Fibroblast of skin of left quadriceps (primary cell): ENCODE data around the gene TMPRSS11A.

Experiments
- DNase-seq, 2 experiments: peaks; one replicate each; pipeline ENCODE4 v3.0.0-alpha.2; 2013; ENCODE audit warnings: low read depth in 2 of 2

The TMPRSS11A gene

GRCh38 chr4:67912080-67912479 is 51.2 kb downstream of the TMPRSS11A start:
- DNase-seq, result no peak

GRCh38 chr4:67911638-67912037 is 51.7 kb downstream of the TMPRSS11A start:
- no peak for DNase-seq

GRCh38 chr4:67911141-67911540 is 52.2 kb downstream of the TMPRSS11A start:
- no peak for DNase-seq

- DNase-seq, result no peak
Observed at GRCh38 chr4:67910585-67910905, 52.7 kb downstream of the TMPRSS11A start.

GRCh38 chr4:67909905-67910584 is 53.2 kb downstream of the TMPRSS11A start:
- DNase-seq, result no peak

- no peak for DNase-seq
Observed at GRCh38 chr4:67907650-67908049, 55.6 kb downstream of the TMPRSS11A start.

- no peak for DNase-seq
Observed at GRCh38 chr4:67899096-67899495, 64.2 kb downstream of the TMPRSS11A start.

GRCh38 chr4:67897686-67898085 is 65.6 kb downstream of the TMPRSS11A start:
- DNase-seq, result no peak

- no peak for DNase-seq
Observed at GRCh38 chr4:67896421-67897065, 66.8 kb downstream of the TMPRSS11A start.

- no peak for DNase-seq
Observed at GRCh38 chr4:67894659-67895058, 68.6 kb downstream of the TMPRSS11A start.

- DNase-seq, result no peak
Observed at GRCh38 chr4:67892905-67893304, 70.4 kb downstream of the TMPRSS11A start.

- DNase-seq, result no peak
Observed at GRCh38 chr4:67892253-67892652, 71.0 kb downstream of the TMPRSS11A start.

- no peak for DNase-seq
Observed at GRCh38 chr4:67891645-67892044, 71.6 kb downstream of the TMPRSS11A start.

GRCh38 chr4:67886281-67886680 is 77.0 kb downstream of the TMPRSS11A start:
- DNase-seq, result peak in 1 of 2 experiments; percentile 13

GRCh38 chr4:67885762-67886161 is 77.5 kb downstream of the TMPRSS11A start:
- peak; percentile 89 for DNase-seq

- DNase-seq, result no peak
Observed at GRCh38 chr4:67884701-67885100, 78.6 kb downstream of the TMPRSS11A start.

GRCh38 chr4:67883902-67884301 is 79.4 kb downstream of the TMPRSS11A start, which contains the start of gene TMPRSS11D:
TMPRSS11D (minus strand) TSS chr4:67884002; CDS start chr4:67883933, 69 bp downstream.
- DNase-seq, result no peak

- no peak for DNase-seq
Observed at GRCh38 chr4:67883458-67883857, 79.8 kb downstream of the TMPRSS11A start.

- DNase-seq, result no peak
Observed at GRCh38 chr4:67880866-67881610, 82.3 kb downstream of the TMPRSS11A start.

- DNase-seq, result peak in 1 of 2 experiments; percentile 12
Observed at GRCh38 chr4:67879486-67879885, 83.8 kb downstream of the TMPRSS11A start.

- no peak for DNase-seq
Observed at GRCh38 chr4:67877086-67877485, 86.2 kb downstream of the TMPRSS11A start.

- peak; percentile 74 to 75 for DNase-seq
Observed at GRCh38 chr4:67874986-67875385, 88.3 kb downstream of the TMPRSS11A start.

- no peak for DNase-seq
Observed at GRCh38 chr4:67873116-67873515, 90.2 kb downstream of the TMPRSS11A start.
